MM.1S (cell line): ENCODE data around the gene DYRK4.
A peak's percentile ranks its signal among the peaks of the same experiment; 100 is the strongest.

ENCODE experiments used
- DNase-seq: peaks from one replicate; pipeline ENCODE4 v3.0.0-alpha.2; 2015
- H2AFZ ChIP-seq: fragments of 300-600 bp; sonication (generic); 2 replicates; pipeline ENCODE4 v1.6.0; 2016; ENCODE audit warnings: antibody characterized with exemption, low read length
- H3F3A ChIP-seq: fragments of 300-600 bp; sonication (generic); 2 replicates; pipeline ENCODE4 v1.6.1; 2016; ENCODE audit warnings: mild to moderate bottlenecking, antibody characterized with exemption, low read length, moderate library complexity, mixed read lengths; ENCODE audit not compliant: insufficient read depth
- H3K27ac ChIP-seq: fragments of 300-600 bp; sonication (generic); 2 replicates; pipeline ENCODE4 v1.5.1; 2016; ENCODE audit warnings: mild to moderate bottlenecking, low read length
- H3K27me3 ChIP-seq: fragments of 300-600 bp; sonication (generic); replicated peaks from 2 replicates; pipeline ENCODE4 v1.6.0; 2016; ENCODE audit warnings: low read length; ENCODE audit not compliant: insufficient read depth
- H3K36me3 ChIP-seq: fragments of 300-600 bp; sonication (generic); replicated peaks from 2 replicates; pipeline ENCODE4 v1.6.1; 2016; ENCODE audit warnings: mild to moderate bottlenecking, low read length, mixed read lengths; ENCODE audit not compliant: insufficient read depth
- H3K4me1 ChIP-seq: fragments of 300-600 bp; sonication (generic); 2 replicates; pipeline ENCODE4 v1.6.1; 2016; ENCODE audit warnings: low read length, mixed read lengths
- H3K4me2 ChIP-seq: fragments of 300-600 bp; sonication (generic); 2 replicates; pipeline ENCODE4 v1.6.0; 2016; ENCODE audit warnings: low read depth, low read length
- H3K4me3 ChIP-seq: fragments of 300-600 bp; sonication (generic); 2 replicates; pipeline ENCODE4 v1.5.1; 2016; ENCODE audit warnings: low read length, mixed read lengths
- H3K79me2 ChIP-seq: fragments of 300-600 bp; sonication (generic); 2 replicates; pipeline ENCODE4 v1.6.1; 2016; ENCODE audit warnings: mixed run types, low read length, mixed read lengths
- H3K9ac ChIP-seq: fragments of 300-600 bp; sonication (generic); 2 replicates; pipeline ENCODE4 v1.6.1; 2016; ENCODE audit warnings: low read length, mixed read lengths
- H3K9me2 ChIP-seq: fragments of 300-600 bp; sonication (generic); replicated peaks from 2 replicates; pipeline ENCODE4 v1.6.1; 2016; ENCODE audit warnings: mild to moderate bottlenecking, low read length, mixed read lengths; ENCODE audit not compliant: insufficient read depth
- H3K9me3 ChIP-seq: fragments of 300-600 bp; sonication (generic); replicated peaks from 2 replicates; pipeline ENCODE4 v1.6.1; 2016; ENCODE audit warnings: mild to moderate bottlenecking, low read length, mixed read lengths; ENCODE audit not compliant: insufficient read depth
- H4K20me1 ChIP-seq: fragments of 300-600 bp; sonication (generic); 2 replicates; pipeline ENCODE4 v1.6.1; 2016; ENCODE audit warnings: mild to moderate bottlenecking, low read length, moderate library complexity, mixed read lengths; ENCODE audit not compliant: insufficient read depth
- CTCF ChIP-seq: fragments of 300-600 bp; sonication (generic); IDR thresholded peaks from 2 replicates; pipeline ENCODE4 v1.5.1; 2016; ENCODE audit warnings: antibody characterized with exemption, low read length, mixed read lengths
- EZH2 ChIP-seq: fragments of 300-600 bp; sonication (generic); optimal IDR thresholded peaks from 2 replicates; pipeline ENCODE3; 2017; ENCODE audit warnings: low read depth, mild to moderate bottlenecking, antibody characterized with exemption, low read length, mixed read lengths
- EZH2phosphoT487 ChIP-seq: fragments of 300-600 bp; sonication (generic); IDR thresholded peaks from 2 replicates; pipeline ENCODE4 v1.6.1; 2018; ENCODE audit warnings: antibody characterized with exemption, low read length

Gene DYRK4

GRCh38 chr12:4628406-4628805, 66.4 kb downstream of the DYRK4 start:
- Histone ChIP-seq H3K9ac (no peak overlapping the region), H3K9me3 (no peaks in the 10 kb centered on the region), H3K4me1 (no peaks in the 10 kb centered on the region), H3F3A (no peaks in the 10 kb centered on the region), H3K4me3 (no peak overlapping the region), H3K79me2 (no peaks in the 10 kb centered on the region), H2AFZ (no peak overlapping the region), H3K27ac (no peak overlapping the region), H3K36me3 (no peaks in the 10 kb centered on the region), H3K4me2 (no peak overlapping the region), H3K9me2 (no peaks in the 10 kb centered on the region), H4K20me1 (no peaks in the 10 kb centered on the region), H3K27me3 (no peaks in the 10 kb centered on the region)
- no peak for DNase-seq
- TF ChIP-seq EZH2, result no peak
- TF ChIP-seq CTCF, result no peak
- no peak for TF ChIP-seq EZH2phosphoT487

GRCh38 chr12:4630262-4630661, 68.3 kb downstream of the DYRK4 start:
- H3K4me1 ChIP-seq, result no peaks in the 10 kb centered on the region
- no peak overlapping the region for H3K27ac ChIP-seq

GRCh38 chr12:4643747-4644146, 81.7 kb downstream of the DYRK4 start:
- no peaks in the 10 kb centered on the region for H3K79me2 ChIP-seq
- H2AFZ ChIP-seq, result 0 out of 2 replicates have a peak overlapping the region, but pooled peaks have one; percentile 7
- no peak overlapping the region for H3K27ac ChIP-seq
- no peaks in the 10 kb centered on the region for H3K27me3 ChIP-seq
- H4K20me1 ChIP-seq, result no peaks in the 10 kb centered on the region
- peak; percentile 20 for DNase-seq
- no peaks in the 10 kb centered on the region for H3K9me3 ChIP-seq
- TF ChIP-seq EZH2phosphoT487, result no peak
- no peak for TF ChIP-seq CTCF
- TF ChIP-seq EZH2, result no peak
- no peak overlapping the region for H3K4me3 ChIP-seq
- H3K9ac ChIP-seq, result no peak overlapping the region
- H3K4me2 ChIP-seq, result peak overlapping the region; percentile 27; the same call in 1 of the 2 replicates
- no peaks in the 10 kb centered on the region for H3K9me2 ChIP-seq
- peaks cover 13% of the 10 kb centered on the region; the same call in 1 of the 2 replicates for H3F3A ChIP-seq
- H3K36me3 ChIP-seq, result no peaks in the 10 kb centered on the region
- peaks cover 5% of the 10 kb centered on the region; the same call in 1 of the 2 replicates for H3K4me1 ChIP-seq

More at GRCh38 chr12:4630262-4630661, 68.3 kb downstream of the DYRK4 start:
- no peaks in the 10 kb centered on the region for H3K79me2 ChIP-seq
- TF ChIP-seq CTCF (no peak), EZH2 (no peak), EZH2phosphoT487 (no peak)
- H3K4me2 ChIP-seq, result no peak overlapping the region
- H2AFZ ChIP-seq, result no peak overlapping the region
- H3K36me3 ChIP-seq, result no peaks in the 10 kb centered on the region
- no peak overlapping the region for H3K4me3 ChIP-seq
- DNase-seq, result no peak
- no peaks in the 10 kb centered on the region for H3K27me3 ChIP-seq
- no peaks in the 10 kb centered on the region for H3K9me3 ChIP-seq
- no peaks in the 10 kb centered on the region for H4K20me1 ChIP-seq
- no peaks in the 10 kb centered on the region for H3F3A ChIP-seq
- no peak overlapping the region for H3K9ac ChIP-seq
- H3K9me2 ChIP-seq, result no peaks in the 10 kb centered on the region
